ENCODE results near the gene TBX2. TPM values are rescaled to one million over a fixed set of nuclear protein-coding genes. Genes with fewer than 3 reads are reported as not detected.

TBX2 gene
- total and polyA plus RNA-seq, 2 of the 4 experiments (the other 2 are of a cell fraction) = 20.1 to 64.1 TPM

DNA sequence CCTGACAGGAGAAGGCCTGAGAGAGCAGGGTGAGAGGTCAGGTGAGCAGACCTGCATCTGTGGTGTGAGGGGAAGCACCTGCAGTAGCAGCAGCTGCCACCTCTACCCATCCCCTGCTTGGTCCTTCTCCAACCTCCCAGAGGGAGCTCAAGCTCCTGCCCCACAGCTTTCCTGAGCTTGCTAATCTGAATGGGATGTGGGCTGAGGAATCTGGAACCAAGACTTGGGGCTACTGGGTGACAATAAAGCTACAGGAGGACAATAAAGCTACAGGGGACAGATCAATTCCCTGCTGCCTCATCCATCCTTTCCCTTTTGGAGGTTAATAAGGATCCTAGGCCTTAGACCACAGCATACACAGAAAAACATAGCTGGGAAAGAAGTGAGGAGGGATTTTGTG is 47.7 kb downstream of the TBX2 start:
- no peak overlapping the region for H2AK5ac ChIP-seq (ENCODE audit: low read depth, low read length)
- H3K4ac ChIP-seq (ENCODE audit: low read depth, low read length) = no peak overlapping the region
- H3K14ac ChIP-seq (replicated peaks; ENCODE audit: low read depth, low read length) = no peak overlapping the region
- no peak overlapping the region for H2BK120ac ChIP-seq (ENCODE audit: low read depth, low read length)
- ChIA-PET CTCF (interaction anchor here (0.5 kb wide), 1 partner anchor 24 kb away, joined by 3 read pairs; no protein-coding TSS in a partner anchor), POLR2A (ENCODE audit: unreplicated experiment) (no interaction called here)
- no peak overlapping the region for H3K27ac ChIP-seq (ENCODE audit: insufficient read depth, low read length)
- no peak overlapping the region for H3K9ac ChIP-seq (ENCODE audit: low read depth, low read length)
- H4K91ac ChIP-seq (ENCODE audit: insufficient read depth, low read depth, low read length) = no peak overlapping the region
- no peak overlapping the region for H2BK20ac ChIP-seq (ENCODE audit: low read depth, low read length)
- no peak overlapping the region for H3K4me3 ChIP-seq (ENCODE audit: insufficient read depth, low read depth, low read length)
- H3K23ac ChIP-seq (ENCODE audit: low read depth, low read length) = no peak overlapping the region
- H2AFZ ChIP-seq (replicated peaks; ENCODE audit: low read length, poor library complexity) = no peak overlapping the region
- H3K4me1 ChIP-seq (ENCODE audit: control insufficient read depth, insufficient read depth, low read length) = peaks cover 4% of the 10 kb centered on the region; the same call in 1 of the 2 replicates
- dilution Hi-C loops (cut with HindIII; ENCODE audit: low sequenced_read_pairs, unreplicated experiment) = no loop called here
- BruUV-seq (replicated peaks) = no TSS peak
- H3K18ac ChIP-seq (ENCODE audit: low read depth, low read length) = no peak overlapping the region
- peaks cover under 1% of the 10 kb centered on the region; the same call in 1 of the 2 replicates for H3K9me3 ChIP-seq (ENCODE audit: control insufficient read depth, insufficient read depth, low read length)
- H2BK15ac ChIP-seq (ENCODE audit: low read depth, low read length) = no peak overlapping the region
- TF ChIP-seq BHLHE40 (IDR thresholded peaks at IDR 0.05; ENCODE audit: low read depth, low read length) (no peak), POLR2A (IDR thresholded peaks at IDR 0.05; ENCODE audit: low read depth, low read length) (no peak)
- H4K8ac ChIP-seq (ENCODE audit: low read depth in 2 of 2, low read length in 2 of 2) = no peak overlapping the region
- no peak for ATAC-seq (ENCODE audit: low read depth)
- DNase-seq = no peak
- in situ Hi-C loops (cut with MboI; ENCODE audit: low sequenced_read_pairs) = no loop called here
- no peak overlapping the region for H3K4me2 ChIP-seq (ENCODE audit: low read depth, low read length)
- H2AK9ac ChIP-seq (replicated peaks; ENCODE audit: low read depth, low read length, poor library complexity) = no peak overlapping the region
- no peaks in the 10 kb centered on the region for H4K20me1 ChIP-seq (ENCODE audit: insufficient read depth, low read length)
- H4K5ac ChIP-seq (ENCODE audit: low read depth, low read length) = no peak overlapping the region
- H3K79me1 ChIP-seq (ENCODE audit: low read depth in 1 of 2, low read length in 2 of 2) = no peaks in the 10 kb centered on the region
- H3K36me3 ChIP-seq (ENCODE audit: control insufficient read depth, insufficient read depth, low read length) = no peaks in the 10 kb centered on the region
- intact Hi-C loops (cut with micrococcal nuclease) = no loop called here
- no peak overlapping the region for H3K56ac ChIP-seq (ENCODE audit: extremely low read depth, insufficient read depth, low read length)
- no peak overlapping the region for H2BK5ac ChIP-seq (ENCODE audit: low read depth, low read length, poor library complexity, severe bottlenecking)
- H3K9me1 ChIP-seq (ENCODE audit: insufficient read depth, low read length) = 0 out of 2 replicates have a peak, but pooled peaks cover 3% of the 10 kb centered on the region
- H3K27me3 ChIP-seq (ENCODE audit: control insufficient read depth, insufficient read depth, low read length) = peaks cover 44% of the 10 kb centered on the region
